Measurements from ENCODE around the gene ASB7.

The ASB7 gene

DNA sequence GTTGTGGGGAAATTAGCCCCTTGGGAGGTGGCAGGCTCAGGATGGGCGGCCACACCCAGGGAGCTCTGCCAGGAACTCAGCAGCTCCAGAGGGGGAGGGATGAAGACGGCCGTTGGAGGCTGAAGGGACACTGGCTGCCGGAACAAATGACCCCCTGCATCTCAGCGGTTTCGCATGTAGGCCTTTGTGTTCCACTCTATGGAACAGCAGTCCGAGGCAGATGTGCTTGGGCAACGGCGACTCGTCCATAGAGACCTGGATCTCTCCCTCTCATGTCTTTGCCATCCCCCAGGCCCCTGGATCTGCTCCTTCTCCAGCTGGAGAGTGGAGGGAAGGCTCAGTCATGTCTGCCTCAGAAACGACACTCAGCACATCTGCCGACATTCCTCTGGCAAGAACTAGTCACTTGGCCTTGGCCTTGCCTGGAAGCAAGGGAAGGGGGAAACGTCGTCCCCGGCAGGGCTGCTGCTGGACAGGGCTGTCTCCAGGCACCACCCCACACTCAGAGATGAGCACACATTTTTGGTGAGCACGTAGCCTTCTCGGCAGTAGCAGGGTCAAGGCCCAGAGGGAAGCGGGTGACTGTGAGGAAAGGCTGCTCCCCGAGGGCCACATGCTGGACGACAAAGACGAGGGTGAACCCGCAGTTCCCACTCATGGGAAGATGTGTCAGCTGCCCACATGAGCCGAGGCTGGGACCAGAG is 83.8 kb downstream of the ASB7 start:
- DNase-seq: no peak

DNA sequence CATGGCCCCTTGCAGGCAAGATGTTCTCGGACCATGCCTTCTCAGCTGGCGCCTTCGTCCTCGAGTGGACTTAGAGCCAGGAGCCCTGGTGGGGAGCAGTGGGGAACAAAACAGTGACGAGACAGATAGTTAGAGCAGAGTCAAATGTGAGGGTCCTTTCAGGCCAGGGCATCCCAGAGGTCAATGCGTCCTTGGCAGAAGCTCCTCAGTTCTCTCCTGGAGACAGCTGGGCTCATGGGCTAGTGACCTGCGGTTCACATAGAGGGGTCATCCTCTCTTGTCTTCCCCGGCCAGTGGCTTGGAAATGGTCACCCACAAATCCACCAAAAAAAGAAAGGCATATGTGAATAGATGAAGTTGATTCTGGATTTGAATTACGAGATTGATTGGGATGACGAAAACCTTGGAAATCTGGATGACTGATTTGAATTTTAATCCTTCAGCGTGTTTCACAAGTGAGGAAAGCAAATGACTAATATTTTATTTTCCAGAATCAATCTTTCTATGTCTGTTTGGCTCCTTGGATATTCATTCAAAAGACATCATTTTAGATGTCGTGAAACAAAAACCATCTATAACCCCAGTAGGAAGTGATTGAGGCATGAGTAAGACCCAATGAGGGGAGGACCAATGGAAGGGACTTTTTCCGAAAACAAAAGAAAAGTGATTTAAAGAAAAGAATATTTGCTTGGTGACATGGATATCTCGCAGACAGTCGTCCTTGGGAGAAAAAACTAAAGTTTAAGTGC is 84.5 kb downstream of the ASB7 start:
- DNase-seq: no peak

DNA sequence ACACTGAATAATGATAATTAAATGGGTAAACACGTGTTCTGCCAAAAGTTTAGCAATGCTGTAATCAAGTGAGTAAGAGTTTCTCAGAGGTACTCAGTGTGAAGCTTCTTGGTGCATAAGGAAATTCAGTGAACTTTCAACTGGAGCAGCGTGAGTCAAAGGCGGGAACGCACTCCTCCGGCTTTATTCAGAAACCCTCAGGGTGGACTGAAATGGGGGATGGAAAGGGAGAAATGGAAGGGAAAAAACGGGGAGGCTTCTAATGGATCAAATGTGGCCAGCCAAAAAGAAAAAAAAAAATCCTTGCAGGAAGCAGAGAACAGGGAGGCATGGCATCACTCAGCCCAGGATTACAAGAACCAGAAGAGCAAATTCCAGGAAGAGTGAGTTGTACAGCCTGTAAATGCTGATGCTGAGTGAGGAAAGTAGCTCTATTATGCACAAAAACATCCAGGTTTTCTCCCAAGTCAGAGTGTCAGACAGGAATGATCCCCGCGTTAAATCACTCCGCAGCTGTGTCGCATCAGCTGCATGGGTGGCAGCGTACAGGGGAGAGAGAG is 85.3 kb downstream of the ASB7 start:
- DNase-seq: no peak

DNA sequence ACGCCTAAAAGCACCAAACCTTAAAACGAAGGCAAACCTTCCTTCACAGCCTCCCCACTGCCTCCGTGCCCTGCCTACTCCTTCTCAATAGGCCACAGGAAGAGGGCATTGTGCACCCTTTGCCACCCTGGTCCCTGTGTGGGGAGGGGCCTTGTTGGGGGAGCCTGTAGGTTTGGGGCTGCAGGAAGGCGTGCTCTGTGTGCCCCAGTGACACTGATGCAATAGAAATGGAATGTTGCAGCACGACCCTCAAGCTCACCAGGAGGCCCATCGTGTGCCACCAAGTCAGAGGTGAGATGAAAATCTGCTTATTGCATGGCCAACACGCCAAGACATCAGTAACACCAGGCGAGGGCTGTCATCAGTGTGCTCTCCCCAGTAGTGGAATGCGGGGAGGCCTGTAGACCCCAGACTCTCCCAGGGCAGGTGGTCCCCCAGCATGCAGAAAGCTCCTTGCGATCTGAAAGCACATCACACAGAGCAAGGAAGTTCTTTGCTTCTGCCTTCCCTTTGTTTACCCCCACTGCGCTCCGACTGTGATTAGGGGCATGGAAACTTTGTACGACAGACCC is 86.2 kb downstream of the ASB7 start:
- no peak for DNase-seq

DNA sequence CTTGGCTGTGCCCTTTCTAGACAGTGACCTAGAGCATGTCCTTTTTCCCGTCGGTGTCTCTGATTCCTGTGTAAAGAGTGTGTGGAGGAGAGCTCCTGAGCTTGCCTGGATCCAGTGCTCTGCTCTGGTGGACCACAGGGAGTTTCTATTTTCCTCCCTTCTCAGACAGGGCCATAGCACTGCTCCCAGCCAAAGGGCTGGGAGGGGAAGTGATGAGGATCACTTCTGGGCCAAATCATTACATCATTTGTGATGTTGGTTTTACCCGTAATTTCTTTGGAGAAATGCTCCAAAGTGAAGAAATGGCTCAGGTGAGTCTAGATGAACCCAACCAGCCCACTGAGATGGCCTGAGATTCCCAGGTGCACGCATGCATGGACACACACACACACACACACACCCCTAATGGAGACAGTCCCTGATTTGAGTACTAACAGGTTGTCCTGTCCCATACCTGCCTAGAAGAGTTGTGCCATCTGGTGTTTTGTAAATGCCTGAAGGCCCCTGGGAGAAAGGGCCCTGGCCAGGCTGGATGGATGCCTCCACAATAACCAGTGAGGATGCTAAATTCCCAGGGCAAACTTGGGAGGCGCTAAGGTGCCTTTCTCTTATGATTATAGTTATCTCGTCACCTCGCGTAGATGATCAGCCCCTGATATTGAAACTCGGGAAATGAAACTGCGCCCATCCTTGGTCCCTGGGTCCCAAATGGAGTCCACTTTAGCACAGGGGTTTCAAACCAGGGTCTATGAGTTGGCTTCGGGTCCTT is 86.9 kb downstream of the ASB7 start:
- no peak for DNase-seq

DNA sequence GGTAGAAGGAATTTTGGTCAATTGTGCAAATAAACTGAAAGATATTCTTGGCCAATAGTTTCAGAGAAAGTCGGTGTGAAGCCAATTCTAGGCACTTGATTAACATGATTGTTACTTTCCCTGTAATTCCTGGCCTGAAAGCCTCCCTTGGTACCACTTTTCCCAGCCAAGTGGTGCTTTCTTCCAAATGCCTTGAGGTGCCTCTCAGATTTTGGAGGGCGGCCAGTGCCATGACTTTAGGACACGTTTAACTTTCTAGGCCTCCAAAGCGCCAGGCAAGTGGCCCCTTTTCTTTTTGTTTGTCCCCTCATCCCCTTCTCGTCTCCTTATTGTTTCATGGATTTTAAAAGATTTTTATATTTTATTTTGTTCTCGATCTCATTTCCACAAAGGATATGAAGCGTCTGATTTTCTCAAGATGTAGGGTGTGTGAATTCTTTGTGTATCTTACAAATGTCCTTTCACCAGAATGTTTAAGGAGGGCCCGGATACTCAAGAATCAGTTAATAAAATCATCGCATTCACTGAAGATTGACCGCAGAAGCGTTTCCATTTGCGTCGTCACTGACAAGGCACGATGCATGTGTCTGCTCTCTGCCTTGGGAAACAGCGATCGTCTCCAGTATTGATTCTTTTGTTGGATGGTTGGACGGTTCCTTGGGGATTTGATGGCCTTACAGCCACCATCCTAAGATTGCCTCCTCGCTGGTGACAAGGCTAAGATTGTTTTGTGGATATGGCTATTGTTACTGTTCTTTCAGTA is 87.8 kb downstream of the ASB7 start:
- no peak for DNase-seq

DNA sequence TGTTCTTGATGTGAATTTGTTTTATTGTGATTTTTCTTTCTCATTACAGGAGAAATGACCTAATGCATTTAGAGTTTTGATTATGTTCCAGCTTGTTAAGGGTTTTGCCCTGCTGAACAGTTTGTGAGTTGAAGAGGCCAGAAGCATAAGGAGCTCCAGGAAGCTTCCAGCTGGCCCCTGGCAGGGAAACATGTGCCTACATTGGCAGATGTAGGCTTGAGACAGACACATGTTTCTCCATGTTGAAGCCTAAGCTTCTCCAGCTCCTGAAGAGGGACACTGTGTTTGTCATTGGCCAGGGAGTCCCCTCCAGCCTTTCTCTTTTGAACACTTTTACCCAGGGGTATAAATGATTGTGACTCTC is 88.4 kb downstream of the ASB7 start:
- DNase-seq: no peak

DNA sequence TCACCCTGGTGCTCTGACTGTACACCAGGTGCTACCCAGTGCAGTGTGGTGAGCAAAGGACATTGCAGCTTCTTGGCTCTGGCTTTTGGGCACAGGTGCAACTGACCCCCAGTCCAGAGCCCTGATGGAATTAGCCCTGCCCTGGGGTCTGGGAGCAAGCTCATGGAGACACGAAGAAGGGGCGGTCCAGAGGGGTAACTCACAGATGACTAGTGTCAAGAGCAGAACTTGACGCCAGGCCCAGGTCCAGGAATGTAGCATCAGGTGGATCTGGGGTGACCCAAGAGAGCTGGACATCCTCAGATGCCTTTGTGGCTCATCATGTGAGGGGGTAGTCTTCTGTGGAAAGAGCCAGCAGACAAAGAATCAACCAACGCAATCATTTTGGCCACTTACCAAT is 88.9 kb downstream of the ASB7 start:
- no peak for DNase-seq

DNA sequence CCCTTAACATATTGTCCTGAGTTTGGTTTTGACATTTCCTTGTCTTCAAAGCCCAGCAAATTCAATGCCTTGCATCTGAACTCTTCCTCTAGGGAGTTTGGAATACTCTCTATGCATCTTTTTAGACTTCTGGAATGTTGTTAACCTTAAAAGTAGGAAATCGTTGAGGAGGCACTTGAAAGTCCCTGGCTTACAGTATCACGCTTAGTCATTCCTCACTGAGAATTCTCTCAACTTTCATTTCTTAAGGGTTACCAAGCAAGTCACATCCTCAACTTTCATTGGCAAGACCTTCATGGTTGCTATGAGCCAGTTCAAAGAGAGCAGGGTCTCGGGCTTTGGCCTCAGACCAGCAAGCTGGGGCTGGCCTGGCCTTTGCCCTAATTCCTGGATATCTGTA is 89.9 kb downstream of the ASB7 start:
- no peak for DNase-seq

DNA sequence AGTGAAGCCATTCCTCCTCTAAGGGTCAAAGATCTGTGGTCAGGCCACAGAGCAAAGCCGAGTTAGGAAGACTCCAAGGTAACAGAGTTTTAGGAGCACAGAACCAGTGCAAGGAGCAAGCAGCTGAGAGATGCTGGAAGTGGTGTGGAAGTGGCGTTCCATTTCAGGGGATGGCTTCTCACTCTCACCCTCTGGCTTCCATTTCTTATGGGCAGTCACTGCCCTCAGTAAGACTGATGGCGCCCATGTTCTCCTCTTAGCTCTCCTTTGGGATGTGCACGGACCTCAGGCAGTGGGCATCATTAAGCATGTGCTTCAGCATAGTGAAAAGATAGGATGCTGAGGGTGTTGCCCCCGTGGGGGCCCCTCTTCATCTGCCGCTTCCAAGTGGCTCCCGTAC is 90.3 kb downstream of the ASB7 start:
- no peak for DNase-seq

DNA sequence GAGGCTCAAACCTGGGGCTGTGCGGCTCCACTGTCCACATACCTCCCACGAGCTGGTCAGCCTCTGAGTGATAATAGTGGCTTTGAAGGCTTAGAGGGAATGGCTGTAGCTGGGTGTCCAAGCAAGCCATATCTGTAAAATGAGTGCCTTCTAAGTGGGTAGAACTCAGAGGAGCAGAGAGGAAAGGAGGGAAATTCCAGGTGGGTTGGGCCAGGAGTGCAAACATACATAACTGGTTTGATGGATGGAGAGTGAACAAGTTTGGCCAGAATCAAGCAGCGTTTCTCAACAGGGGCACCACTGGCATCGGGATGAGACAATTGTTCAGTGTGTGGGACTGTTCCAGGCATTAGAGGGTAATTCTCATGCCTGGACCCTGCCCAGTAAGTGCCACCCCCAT is 91.1 kb downstream of the ASB7 start:
- no peak for DNase-seq

DNA sequence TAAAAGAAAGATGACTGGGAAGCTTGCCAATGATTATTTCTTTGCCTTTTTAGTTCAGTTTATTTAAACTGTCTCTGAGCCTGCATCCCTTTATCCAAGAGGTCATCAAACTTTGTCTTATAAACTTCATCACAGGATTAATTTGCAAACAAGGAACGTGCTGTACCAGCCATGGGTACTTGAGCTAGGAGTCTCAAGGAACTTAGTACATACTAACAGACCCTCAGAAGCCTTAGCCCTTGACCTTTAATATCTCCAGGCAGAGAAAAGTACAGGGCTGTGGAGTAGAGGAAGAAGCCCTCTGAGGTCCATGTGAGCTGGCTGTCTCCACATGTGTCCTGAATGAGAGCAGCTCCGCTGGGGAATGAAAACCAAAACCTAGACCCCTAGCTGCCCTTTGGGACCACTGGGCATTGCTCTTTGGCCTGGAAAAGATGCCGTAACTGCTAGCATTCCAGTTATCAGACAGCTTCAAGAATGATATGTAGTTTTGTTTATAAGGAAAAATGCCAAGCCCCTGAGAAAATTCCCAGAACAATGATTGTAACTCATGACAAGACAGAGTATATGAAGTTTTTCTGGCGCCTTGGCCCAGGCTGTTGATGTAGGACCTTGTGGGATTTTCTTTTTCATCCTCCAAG is 92.1 kb downstream of the ASB7 start:
- DNase-seq: no peak

DNA sequence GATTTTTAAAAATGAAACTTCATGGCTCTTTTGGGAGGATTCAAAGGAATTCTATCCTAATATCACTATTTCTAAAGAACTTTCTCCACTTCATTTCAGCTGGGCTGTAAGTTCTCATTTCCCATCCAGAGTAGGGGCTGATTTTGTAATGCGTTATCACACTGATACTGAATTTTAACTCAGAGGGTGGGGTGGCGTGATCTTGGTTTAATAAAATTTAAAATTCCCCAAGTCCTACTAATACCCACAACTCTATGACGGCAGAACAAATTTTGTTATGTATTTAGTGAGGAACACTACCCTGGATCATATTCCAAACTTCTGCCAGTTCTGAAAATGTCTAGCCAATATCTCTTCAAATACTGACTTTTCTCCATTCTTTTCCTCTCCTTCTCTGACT is 92.7 kb downstream of the ASB7 start:
- no peak for DNase-seq

DNA sequence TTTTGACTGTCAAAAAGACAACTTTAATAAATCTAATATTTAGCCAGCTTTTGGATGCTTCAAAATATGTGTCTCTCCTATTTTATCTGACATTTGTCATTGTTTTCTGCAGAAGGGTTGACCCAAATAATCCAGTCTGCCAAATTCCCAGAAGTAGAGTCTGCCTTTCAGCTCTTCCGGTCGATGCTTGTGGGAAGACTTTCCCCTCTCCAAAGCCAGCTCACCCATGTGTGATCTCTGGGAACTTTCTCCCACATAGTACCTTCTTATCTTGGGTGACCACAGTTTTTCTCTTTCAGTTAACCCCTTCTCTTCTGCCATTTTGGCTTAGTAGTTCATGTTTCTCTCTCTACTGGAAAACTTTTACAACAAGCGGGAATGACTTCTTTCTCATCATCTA is 94.1 kb downstream of the ASB7 start:
- DNase-seq: no peak

Measured in right kidney (tissue), 1 donor.